GM18858 (cell line): ENCODE data around the gene SPAG6.

ENCODE experiments used
- ATAC-seq: cut with Tn5 transposase; IDR thresholded peaks from one replicate; pipeline ENCODE4 v1.9.1; 2021; ENCODE audit not compliant: unreplicated experiment

SPAG6 gene

GRCh38 chr10:22429146-22429545 lies 83.8 kb downstream of the SPAG6 start:
- ATAC-seq, result no peak

GRCh38 chr10:22429981-22430421 lies 84.7 kb downstream of the SPAG6 start:
- ATAC-seq, result no peak

- no peak for ATAC-seq
Measured at GRCh38 chr10:22433875-22434274, 88.6 kb downstream of the SPAG6 start.

GRCh38 chr10:22434521-22434920 lies 89.2 kb downstream of the SPAG6 start:
- ATAC-seq, result no peak

GRCh38 chr10:22435650-22436049 lies 90.4 kb downstream of the SPAG6 start:
- ATAC-seq, result no peak

DNA sequence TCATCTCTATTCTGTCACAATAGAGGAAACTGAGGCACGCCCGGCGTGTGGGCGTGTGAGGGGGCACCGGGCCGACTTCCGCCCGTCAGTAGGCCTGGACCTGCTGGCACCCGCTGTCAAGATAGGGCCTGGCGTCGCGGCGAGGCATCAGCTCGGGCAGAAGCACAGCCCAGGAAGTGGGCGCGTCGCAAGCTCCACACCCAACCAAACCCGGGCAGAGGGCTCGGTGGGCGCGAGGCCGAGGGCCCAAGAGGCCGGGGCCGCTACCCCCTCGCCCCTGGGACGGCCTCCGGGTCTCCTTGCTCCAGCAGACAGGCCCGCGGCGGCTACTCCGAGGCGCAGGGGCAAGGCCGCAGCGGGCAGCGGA lies 91.2 kb downstream of the SPAG6 start:
- peak; percentile 20 for ATAC-seq

DNA sequence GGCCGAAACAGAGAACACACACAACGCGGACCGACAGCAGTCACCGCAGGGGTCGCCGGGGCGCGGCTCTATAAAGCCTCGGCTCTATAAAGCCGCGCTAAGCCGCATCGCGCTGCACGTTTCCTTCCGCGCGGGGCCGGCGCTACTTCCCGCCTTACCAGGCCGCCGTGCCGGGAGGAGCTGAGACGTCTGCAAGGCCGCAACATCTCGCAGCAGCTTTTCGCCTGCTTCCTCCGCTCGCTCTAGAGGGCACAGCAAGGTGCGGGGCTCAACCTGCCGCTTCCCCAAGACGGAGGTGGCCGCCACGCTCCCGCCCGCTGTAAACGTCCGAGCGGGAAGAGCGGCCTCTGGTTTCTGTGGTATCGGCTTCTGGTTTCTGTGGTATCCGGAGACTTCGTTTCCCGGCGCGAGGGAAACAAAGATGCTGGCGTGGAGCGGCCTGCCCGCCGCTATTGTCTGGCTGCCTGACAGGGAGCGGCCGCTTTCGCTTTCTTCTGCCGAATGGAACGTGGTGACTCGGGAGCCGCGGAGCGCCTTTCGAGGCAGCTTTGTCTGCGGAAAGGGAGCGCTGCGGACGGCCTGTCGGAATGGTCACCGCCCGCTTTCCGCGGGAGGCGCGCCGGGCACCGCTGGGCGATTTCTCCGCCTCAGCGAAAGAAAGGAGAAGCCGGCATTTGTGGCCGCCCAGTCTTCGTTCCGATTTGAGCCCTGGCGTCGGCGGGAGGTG lies 91.8 kb downstream of the SPAG6 start:
- ATAC-seq, result peak; percentile 65

GRCh38 chr10:22437620-22438588 lies 92.6 kb downstream of the SPAG6 start:
- peak; percentile 14 for ATAC-seq

DNA sequence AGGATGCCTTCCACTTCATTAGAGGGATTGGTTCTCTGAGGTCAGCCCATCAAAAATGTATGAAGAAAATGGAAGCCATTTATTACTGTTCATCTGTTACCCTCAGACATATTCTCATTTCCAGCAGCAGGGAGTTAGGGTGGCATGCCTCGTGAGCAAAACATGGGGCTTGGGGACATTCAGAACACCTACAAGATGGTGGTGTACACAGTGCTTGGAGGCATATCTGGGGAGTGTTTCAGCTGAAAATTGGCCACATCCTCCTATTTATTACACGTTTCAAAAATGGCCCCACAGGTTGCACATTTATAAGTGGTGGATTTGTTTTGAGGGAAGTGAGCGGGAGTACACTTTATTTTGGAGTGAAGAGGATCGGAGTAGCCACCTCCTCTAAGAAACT lies 93.4 kb downstream of the SPAG6 start:
- no peak for ATAC-seq

DNA sequence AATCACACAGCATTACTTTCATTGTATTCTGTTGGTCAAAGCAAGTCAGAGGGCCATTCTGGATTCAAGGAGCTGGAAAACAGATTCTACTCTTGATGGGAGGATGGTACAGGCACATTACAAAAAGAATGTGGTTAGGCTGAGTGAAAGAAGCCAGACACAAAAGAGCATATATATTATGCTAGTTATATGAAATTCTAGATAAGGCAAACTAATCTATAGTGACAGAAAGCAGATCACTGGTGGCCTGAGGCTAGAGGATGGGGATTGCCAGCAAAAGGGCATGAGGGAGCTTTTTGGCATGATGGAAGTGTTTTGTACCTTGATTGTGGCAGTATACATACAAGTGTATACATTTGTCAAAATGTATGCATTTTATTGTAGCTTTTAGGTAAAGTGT lies 96.8 kb downstream of the SPAG6 start:
- ATAC-seq, result no peak

- no peak for ATAC-seq
Measured at GRCh38 chr10:22442468-22442867, 97.2 kb downstream of the SPAG6 start.

DNA sequence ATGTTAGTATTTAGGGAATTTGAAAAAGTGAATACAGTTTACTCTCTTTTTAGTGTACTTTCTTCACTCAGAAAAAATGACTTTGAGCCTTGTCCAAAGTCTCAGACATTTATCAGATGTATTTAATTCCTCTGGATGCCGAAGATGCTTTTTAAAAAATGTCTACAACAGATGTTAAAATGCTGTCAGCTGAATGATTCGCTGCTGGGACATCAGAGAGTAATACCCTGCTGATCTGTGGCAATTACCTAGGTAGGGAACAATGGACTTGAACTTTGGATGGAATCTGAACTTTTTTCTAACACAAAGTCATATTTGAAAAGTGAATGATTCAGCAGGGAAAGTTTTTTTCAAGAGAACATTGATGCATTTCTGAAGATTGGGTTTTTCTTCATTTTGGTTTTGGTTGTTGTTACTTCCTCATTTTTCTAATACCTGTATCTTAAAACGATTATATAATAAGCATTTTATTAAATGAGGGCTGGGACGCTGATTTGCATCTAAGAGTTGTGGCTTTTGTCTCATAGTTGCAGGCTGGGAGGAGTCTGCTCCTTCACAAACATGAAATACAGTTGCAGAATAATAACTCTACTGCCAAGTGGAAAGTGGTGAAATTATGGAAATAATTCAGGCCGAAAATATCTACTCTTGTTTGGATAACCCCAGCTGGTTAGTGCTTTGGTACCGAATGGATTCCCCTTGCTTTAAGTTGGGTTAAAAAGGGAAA lies 98.0 kb downstream of the SPAG6 start:
- no peak for ATAC-seq

DNA sequence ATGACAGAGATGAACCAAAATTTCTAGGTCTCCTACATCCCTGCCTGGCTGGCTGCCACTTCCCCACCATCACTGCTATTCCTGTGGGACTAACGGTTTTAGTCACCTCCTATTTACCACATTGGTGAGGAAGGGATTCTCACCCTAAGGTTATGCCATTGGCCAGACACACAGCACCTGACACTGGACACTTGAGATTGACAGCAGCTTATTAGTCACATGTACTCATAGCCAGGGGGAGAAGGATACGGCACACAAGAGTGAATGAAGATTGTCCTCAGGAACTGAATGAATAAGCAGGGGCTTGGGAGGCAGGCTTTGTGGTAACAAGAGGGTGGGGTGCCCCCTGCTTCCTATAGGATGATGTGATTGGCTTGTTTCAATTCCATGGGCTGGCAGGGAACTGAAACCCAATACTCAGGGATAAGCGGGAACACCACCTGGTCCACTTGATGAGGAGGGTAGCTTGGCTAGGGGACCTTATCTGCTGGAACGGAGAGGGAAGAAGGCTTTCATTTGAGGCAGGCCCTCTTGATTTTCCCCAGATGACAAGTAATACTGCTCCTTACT lies 99.0 kb downstream of the SPAG6 start:
- no peak for ATAC-seq

GRCh38 chr10:22445495-22445894 lies 100.2 kb downstream of the SPAG6 start:
- no peak for ATAC-seq

GRCh38 chr10:22447068-22447467 lies 101.8 kb downstream of the SPAG6 start:
- no peak for ATAC-seq

GRCh38 chr10:22451346-22451745 lies 106.0 kb downstream of the SPAG6 start:
- no peak for ATAC-seq

- no peak for ATAC-seq
Measured at GRCh38 chr10:22453320-22453719, 108.0 kb downstream of the SPAG6 start.

DNA sequence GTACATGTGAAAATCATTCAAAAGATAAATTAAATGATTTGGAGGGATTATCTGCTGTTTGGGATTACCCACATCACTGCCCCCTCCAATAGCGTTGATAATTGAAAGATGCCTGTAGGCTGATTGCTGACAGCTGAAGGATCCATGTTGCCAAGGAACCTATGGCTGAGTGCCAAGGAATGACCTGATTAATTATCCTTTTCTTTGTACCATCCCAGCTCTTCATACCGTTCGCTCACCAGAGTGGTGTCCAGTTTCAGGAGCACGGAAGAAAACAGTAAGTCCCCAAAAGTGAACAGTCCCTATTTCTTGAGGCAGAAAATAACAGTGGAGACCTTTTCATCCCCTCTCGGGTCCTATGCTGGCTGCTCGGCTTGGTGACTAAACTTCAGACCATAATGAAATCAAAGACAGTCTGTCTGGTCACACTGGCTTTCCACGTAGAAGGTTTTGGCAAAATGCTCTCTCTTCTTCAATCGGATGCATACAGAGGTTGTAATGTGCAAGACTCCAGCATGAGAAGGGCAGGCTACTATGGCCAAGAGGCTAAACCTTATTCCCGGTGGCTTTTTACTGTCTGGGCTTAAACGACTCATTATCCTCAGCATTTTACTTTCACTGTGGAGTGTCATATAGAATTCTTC lies 108.8 kb downstream of the SPAG6 start:
- ATAC-seq, result no peak

DNA sequence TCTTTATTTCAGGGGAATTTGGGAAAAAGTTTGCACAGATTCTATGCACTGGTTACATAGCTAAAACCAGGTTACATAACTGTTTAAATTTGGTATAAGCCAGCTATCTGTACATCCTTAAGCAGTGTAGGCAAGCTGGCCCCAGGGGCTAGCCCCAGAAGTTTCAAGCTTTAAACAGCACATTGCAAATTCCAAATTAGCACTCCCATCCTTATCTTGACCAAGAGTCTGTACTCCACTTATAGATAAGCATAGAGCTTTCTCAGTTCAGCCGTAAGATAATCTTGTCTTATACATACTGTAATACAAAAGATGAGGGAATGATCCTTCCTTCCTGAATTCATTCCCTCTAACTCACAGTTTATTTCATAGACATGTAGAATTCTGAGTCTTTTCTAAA lies 109.3 kb downstream of the SPAG6 start:
- ATAC-seq, result peak; percentile 19

DNA sequence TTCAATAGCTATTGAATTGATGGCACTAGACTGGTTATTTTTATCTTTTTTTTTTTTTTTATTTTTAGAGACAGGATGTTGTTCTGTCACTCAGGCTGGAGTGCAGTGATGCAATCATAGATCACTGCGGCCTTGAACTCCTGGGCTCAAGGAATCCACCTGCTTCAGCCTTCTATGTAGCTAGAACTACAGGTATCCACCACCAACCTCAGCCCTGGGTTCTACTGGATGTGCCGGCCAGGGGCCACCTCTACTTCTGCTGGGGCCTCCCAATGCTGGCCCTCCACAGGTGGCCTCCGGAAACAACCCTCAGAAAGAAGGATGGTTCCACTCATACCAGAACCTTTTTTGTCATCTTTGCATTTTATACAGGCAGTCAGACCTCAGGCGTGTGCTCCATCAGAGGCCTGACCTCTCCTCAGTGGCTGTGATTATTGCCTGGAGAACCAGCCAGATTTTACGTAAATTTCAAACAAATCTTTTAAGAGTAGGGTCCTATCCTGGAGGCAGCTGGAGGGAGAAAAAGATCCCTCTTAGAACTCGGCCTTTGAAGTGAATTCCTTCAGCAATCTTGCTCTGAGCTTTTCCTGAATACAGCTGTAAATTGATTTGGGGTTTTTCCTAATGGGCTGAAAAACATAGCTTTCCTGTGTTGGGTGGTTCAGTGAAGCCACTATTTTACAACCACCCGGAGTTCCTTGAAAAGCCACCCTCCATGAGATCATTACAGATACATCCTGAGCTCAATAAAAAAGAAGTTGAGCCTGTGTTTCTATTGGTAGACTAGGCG lies 110.0 kb downstream of the SPAG6 start:
- ATAC-seq, result peak; percentile 52
